Liver (tissue), 3 donors: ENCODE results near the gene TRIM40.

Experiments used
- CTCF ChIP-seq: fragments of 150-350 bp; IDR thresholded peaks from 2 replicates; pipeline ENCODE4 v1.5.1; 2017; ENCODE audit warnings: improper control_type of control experiment, low read depth, low read length; ENCODE audit not compliant: missing input control
- FOXA2 ChIP-seq: IDR thresholded peaks from 2 replicates; pipeline ENCODE4 v1.6.1; 2016; ENCODE audit warnings: antibody characterized with exemption
- GABPA ChIP-seq, 2 donors: IDR thresholded peaks in 1 of 2; conservative IDR thresholded peaks in 1 of 2; 2 replicates each; pipeline ENCODE4 v1.6.1; 2016; ENCODE audit warnings: antibody characterized with exemption in 2 of 2, mild to moderate bottlenecking in 1 of 2, moderate library complexity in 1 of 2
- JUND ChIP-seq, 2 donors: IDR thresholded peaks; 2 replicates each; pipeline ENCODE4 v1.6.1; 2016; ENCODE audit warnings: antibody characterized with exemption in 2 of 2
- RAD21 ChIP-seq, 2 donors: IDR thresholded peaks; 2 replicates each; pipeline ENCODE4 v1.6.1; 2016; ENCODE audit warnings: antibody characterized with exemption in 2 of 2, mild to moderate bottlenecking in 2 of 2
- RXRA ChIP-seq, 2 donors: IDR thresholded peaks; 2 replicates each; pipeline ENCODE4 v1.6.1; 2017 to 2018; ENCODE audit warnings: antibody characterized with exemption in 2 of 2, mild to moderate bottlenecking in 1 of 2
- SP1 ChIP-seq: IDR thresholded peaks from 2 replicates; pipeline ENCODE4 v1.6.1; 2018; ENCODE audit warnings: antibody characterized with exemption, mild to moderate bottlenecking
- TAF1 ChIP-seq: conservative IDR thresholded peaks from 2 replicates; pipeline ENCODE4 v1.6.1; 2016; ENCODE audit warnings: antibody characterized with exemption, mild to moderate bottlenecking
- YY1 ChIP-seq: IDR thresholded peaks from 2 replicates; pipeline ENCODE4 v1.6.1; 2016; ENCODE audit warnings: antibody characterized with exemption, mild to moderate bottlenecking
- TF ChIP-seq, protein P1 (sequence below): IDR thresholded peaks from 2 replicates; pipeline ENCODE4 v1.6.1; 2016; ENCODE audit warnings: antibody characterized with exemption
- TF ChIP-seq, protein P2 (sequence below): IDR thresholded peaks from 2 replicates; pipeline ENCODE4 v1.6.1; 2016; ENCODE audit warnings: antibody characterized with exemption, mild to moderate bottlenecking
- TF ChIP-seq, protein P3 (sequence below): IDR thresholded peaks from 2 replicates; pipeline ENCODE4 v1.6.1; 2016; ENCODE audit warnings: antibody characterized with exemption
- donor health status: healthy.
- donor health status: healthy.

- TF ChIP-seq, protein P1, sequence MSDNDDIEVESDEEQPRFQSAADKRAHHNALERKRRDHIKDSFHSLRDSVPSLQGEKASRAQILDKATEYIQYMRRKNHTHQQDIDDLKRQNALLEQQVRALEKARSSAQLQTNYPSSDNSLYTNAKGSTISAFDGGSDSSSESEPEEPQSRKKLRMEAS = no peak
- TF ChIP-seq RXRA (IDR thresholded peaks at IDR 0.05) = no peak
- TF ChIP-seq CTCF = no peak
- TF ChIP-seq GABPA (IDR thresholded peaks at IDR 0.05 in 1 of 2, conservative IDR thresholded peaks at IDR 0.05 in 1 of 2) = no peak
- no peak for TF ChIP-seq SP1
- no peak for TF ChIP-seq RAD21 (IDR thresholded peaks at IDR 0.05)
- TF ChIP-seq, protein P2, sequence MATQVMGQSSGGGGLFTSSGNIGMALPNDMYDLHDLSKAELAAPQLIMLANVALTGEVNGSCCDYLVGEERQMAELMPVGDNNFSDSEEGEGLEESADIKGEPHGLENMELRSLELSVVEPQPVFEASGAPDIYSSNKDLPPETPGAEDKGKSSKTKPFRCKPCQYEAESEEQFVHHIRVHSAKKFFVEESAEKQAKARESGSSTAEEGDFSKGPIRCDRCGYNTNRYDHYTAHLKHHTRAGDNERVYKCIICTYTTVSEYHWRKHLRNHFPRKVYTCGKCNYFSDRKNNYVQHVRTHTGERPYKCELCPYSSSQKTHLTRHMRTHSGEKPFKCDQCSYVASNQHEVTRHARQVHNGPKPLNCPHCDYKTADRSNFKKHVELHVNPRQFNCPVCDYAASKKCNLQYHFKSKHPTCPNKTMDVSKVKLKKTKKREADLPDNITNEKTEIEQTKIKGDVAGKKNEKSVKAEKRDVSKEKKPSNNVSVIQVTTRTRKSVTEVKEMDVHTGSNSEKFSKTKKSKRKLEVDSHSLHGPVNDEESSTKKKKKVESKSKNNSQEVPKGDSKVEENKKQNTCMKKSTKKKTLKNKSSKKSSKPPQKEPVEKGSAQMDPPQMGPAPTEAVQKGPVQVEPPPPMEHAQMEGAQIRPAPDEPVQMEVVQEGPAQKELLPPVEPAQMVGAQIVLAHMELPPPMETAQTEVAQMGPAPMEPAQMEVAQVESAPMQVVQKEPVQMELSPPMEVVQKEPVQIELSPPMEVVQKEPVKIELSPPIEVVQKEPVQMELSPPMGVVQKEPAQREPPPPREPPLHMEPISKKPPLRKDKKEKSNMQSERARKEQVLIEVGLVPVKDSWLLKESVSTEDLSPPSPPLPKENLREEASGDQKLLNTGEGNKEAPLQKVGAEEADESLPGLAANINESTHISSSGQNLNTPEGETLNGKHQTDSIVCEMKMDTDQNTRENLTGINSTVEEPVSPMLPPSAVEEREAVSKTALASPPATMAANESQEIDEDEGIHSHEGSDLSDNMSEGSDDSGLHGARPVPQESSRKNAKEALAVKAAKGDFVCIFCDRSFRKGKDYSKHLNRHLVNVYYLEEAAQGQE = no peak
- TF ChIP-seq, protein P3, sequence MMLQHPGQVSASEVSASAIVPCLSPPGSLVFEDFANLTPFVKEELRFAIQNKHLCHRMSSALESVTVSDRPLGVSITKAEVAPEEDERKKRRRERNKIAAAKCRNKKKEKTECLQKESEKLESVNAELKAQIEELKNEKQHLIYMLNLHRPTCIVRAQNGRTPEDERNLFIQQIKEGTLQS = no peak
- TF ChIP-seq TAF1 = no peak
- TF ChIP-seq JUND (IDR thresholded peaks at IDR 0.05) = no peak
- no peak for TF ChIP-seq FOXA2
- TF ChIP-seq YY1 = no peak
Measured at GRCh38 chr6:30162265-30163089, 26.5 kb downstream of the TRIM40 start.
